Inflammatory macrophage treated with lipopolysaccharide for 4 hours (primary cell): ENCODE measurements around the gene NUDT3.
A peak's percentile ranks its signal among the peaks of the same experiment; 100 is the strongest.
"Not testable (repeated sequence)": the region's sequence is repeated elsewhere in the genome, so short reads cannot be mapped to it uniquely, and the experiment has no call there.

Experiments used
- DNase-seq: peaks from one replicate; pipeline ENCODE4 v3.0.0-alpha.2; 2020

Gene NUDT3

GRCh38 chr6:34284563-34285447, 107.7 kb downstream of the NUDT3 start:
- DNase-seq: peak; percentile 87

- DNase-seq: no peak
Observed at GRCh38 chr6:34281702-34282334, 110.7 kb downstream of the NUDT3 start.

- DNase-seq: no peak
Observed at GRCh38 chr6:34280216-34280615, 112.3 kb downstream of the NUDT3 start.

- DNase-seq: no peak
Observed at GRCh38 chr6:34278833-34279232, 113.6 kb downstream of the NUDT3 start.

- no peak for DNase-seq
Observed at GRCh38 chr6:34277763-34278112, 114.7 kb downstream of the NUDT3 start.

GRCh38 chr6:34276881-34277762, 115.3 kb downstream of the NUDT3 start:
- DNase-seq: no peak

- no peak for DNase-seq
Observed at GRCh38 chr6:34276191-34276590, 116.3 kb downstream of the NUDT3 start.

GRCh38 chr6:34275128-34275804, 117.2 kb downstream of the NUDT3 start:
- DNase-seq: no peak

GRCh38 chr6:34274129-34274528, 118.3 kb downstream of the NUDT3 start:
- no peak for DNase-seq

GRCh38 chr6:34273242-34273805, 119.1 kb downstream of the NUDT3 start:
- DNase-seq: peak; percentile 72

GRCh38 chr6:34272013-34272926, 120.2 kb downstream of the NUDT3 start:
- DNase-seq: peak; percentile 69

- not testable (repeated sequence) for DNase-seq
Observed at GRCh38 chr6:34269658-34270341, 122.7 kb downstream of the NUDT3 start.

GRCh38 chr6:34269132-34269531, 123.3 kb downstream of the NUDT3 start:
- not testable (repeated sequence) for DNase-seq

- DNase-seq: no peak
Observed at GRCh38 chr6:34267746-34268145, 124.7 kb downstream of the NUDT3 start.

GRCh38 chr6:34263484-34263883, 129.0 kb downstream of the NUDT3 start:
- not testable (repeated sequence) for DNase-seq

GRCh38 chr6:34260576-34261267, 131.7 kb downstream of the NUDT3 start:
- DNase-seq: no peak

- peak; percentile 45 for DNase-seq
Observed at GRCh38 chr6:34259529-34260069, 132.9 kb downstream of the NUDT3 start.

- not testable (repeated sequence) for DNase-seq
Observed at GRCh38 chr6:34252395-34252794, 140.1 kb downstream of the NUDT3 start.

GRCh38 chr6:34249469-34250261, 142.8 kb downstream of the NUDT3 start:
- no peak for DNase-seq
